ENCODE results near the gene RAB11FIP4.

Gene RAB11FIP4

DNA sequence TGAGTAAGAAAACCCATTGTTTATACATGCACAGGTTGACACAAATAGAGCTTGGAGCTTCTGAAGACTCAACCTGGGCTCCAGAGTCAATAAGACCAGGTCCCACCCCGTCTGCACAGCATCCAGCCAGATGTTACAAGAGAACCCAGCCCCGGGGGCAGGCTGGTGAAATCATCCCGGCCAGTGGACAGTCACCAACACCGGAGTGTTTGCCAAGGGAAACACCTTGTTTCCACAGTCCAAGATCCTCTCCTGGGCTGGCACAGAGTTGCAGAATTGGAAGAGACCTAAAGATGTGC lies 90.3 kb downstream of the RAB11FIP4 start:
- TF ChIP-seq, protein P1, sequence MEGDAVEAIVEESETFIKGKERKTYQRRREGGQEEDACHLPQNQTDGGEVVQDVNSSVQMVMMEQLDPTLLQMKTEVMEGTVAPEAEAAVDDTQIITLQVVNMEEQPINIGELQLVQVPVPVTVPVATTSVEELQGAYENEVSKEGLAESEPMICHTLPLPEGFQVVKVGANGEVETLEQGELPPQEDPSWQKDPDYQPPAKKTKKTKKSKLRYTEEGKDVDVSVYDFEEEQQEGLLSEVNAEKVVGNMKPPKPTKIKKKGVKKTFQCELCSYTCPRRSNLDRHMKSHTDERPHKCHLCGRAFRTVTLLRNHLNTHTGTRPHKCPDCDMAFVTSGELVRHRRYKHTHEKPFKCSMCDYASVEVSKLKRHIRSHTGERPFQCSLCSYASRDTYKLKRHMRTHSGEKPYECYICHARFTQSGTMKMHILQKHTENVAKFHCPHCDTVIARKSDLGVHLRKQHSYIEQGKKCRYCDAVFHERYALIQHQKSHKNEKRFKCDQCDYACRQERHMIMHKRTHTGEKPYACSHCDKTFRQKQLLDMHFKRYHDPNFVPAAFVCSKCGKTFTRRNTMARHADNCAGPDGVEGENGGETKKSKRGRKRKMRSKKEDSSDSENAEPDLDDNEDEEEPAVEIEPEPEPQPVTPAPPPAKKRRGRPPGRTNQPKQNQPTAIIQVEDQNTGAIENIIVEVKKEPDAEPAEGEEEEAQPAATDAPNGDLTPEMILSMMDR (IDR thresholded peaks at IDR 0.05; ENCODE audit: borderline replicate concordance, insufficient read depth, low read depth, low read length), result no peak
- H3K4me3 ChIP-seq (ENCODE audit: low read depth, low read length), result no peak overlapping the region

DNA sequence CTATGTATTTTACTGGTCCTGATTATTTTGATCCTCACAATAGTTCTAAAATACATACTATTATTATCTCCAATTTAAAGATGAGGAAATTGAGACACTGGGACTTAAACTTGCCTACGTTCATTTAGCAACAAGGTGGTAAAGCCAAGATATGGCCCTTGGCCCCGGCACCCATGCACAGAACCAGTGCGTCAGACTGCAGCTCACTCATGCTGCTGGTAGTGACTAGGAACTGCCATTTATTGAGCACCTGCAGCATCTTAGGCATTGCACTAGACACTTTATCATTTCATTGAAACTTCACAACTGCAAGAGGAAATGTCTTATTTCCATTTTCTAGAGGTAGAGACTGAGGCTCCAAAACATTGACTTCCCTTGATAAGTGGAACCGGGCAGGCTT lies 93.3 kb downstream of the RAB11FIP4 start:
- TF ChIP-seq, protein P1 (IDR thresholded peaks at IDR 0.05; ENCODE audit: borderline replicate concordance, insufficient read depth, low read depth, low read length), result no peak
- H3K4me3 ChIP-seq (ENCODE audit: low read depth, low read length), result no peak overlapping the region

DNA sequence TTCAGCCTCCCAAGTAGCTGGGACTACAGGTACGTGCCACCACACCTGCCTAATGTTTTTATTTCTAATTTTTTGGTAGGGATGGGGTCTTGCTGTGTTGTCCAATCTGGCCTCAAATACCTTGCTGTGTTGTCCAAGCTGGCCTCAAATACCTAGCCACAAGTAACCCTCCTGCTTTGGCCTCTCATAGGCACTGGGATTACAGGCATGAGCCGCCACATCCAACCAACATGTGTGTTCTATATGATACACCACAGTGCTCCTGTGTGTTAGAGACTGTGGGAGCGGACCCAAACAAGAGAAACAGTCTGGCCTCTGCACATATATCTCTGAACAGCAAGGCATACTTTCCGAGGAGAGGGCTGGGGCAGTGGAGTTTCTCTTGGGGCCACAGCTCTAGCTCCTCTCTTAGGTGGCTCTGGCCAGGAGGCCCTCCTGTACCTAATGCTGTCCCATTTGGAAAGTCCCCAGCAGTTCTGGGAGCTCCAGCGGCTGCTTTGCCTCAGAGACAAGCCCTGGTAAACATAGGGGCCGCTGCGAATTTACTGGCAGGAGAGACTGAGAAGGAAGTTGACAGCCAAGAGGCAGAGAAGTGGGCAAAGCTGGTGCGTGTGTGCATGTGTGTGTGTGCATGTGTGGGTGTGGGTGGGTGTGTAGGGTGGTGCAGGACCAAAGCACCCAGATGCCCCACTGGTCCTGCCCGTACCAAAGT lies 95.0 kb downstream of the RAB11FIP4 start:
- TF ChIP-seq, protein P1 (IDR thresholded peaks at IDR 0.05; ENCODE audit: borderline replicate concordance, insufficient read depth, low read depth, low read length), result no peak
- no peak overlapping the region for H3K4me3 ChIP-seq (ENCODE audit: low read depth, low read length)

DNA sequence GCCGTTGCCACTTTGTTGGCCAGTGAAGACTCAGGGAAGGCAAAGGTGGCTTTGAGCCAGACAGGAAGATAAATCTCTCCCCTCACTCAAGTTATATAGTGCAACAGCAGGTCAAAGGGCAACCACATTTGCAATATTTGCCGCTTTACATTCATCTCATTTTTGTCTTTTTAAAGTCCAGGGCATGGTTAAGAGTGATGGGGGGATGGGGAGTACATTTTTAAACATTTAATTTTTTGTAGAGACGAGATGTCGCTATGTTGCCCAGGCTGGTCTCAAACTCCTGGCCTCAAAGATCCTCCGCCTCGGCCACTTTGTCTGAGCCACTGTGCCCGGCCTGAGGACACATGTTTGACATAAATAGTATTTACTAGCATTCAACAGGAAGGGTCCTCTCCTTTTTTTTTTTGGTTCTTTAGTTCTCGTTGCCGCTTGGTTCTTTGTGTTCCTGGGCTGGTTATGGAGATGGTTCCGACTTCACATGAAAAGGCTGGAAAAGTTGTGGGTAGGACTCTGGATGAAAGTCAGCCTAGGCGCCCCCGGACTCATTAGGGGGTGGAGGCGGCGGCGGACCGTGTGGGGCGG lies 95.7 kb downstream of the RAB11FIP4 start:
- TF ChIP-seq, protein P1 (IDR thresholded peaks at IDR 0.05; ENCODE audit: borderline replicate concordance, insufficient read depth, low read depth, low read length), result no peak
- H3K4me3 ChIP-seq (ENCODE audit: low read depth, low read length), result peak overlapping the region; percentile 66

DNA sequence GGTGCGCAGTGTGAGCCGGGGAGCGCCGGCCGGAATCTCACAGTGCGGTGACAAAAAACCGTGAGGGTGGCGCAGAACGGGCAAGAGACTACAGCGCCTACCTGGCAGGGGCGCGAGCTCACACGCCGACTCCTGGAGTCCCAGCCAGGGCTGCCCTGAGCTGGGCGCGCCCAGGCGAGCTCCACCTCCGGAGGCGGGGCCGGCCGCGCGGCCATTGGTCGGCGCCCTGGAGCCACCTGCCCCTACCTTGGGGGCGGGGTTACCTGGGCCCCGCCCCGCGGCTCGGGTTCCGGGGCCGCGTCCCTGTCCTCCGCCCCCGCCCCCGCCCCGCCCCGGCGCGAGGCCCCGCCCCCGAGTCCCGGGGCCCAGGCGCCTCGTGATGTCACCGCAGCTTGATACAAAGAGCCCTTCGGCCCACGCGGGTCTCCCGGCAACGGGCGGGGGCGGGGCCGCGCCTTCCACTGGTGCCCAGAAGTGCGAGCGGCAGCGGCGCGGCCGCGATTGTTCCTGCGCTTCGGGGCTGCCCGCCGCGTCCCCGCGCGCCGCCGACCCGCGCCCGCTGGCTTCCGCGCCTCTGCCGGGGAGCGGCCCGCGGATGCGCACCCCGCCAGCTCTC lies 96.3 kb downstream of the RAB11FIP4 start:
- TF ChIP-seq, protein P1 (IDR thresholded peaks at IDR 0.05; ENCODE audit: borderline replicate concordance, insufficient read depth, low read depth, low read length), result no peak
- peak overlapping the region; percentile 66 for H3K4me3 ChIP-seq (ENCODE audit: low read depth, low read length)

DNA sequence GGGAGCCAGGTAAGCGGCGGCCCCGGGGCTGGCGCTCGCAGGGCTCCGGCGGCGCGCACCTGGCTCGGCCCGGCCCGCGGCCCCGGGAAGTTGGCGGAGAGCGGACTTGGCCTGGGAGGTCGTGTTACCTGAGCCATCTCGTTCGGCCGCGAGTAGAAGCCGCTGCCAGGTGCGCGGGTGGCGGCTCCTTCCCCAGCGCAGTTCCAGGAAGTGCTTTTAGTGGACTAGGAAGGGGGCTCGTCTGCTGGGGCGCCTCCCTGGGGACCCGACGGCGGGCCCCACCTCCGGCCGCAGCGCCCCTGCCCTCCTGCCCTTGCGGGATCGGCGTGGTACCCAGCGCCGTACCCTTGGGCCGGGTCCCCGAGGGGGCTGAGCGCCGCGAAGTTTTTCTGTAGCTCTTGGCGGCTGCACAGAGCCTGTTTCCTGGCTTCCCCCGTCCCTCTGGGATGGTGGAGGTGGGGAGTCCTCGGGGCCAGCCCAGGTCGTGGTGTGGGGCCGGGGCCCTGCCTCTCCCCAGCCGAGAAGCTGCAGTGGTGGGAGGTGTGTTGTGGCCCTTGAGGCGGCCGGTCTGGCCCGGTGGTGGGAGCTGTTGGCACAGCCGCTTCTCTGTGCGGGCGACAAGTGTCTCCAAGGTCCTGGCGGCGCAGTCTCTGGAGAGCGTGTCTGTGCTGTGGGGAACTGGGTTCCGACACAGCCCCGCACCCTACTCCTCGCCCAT lies 96.9 kb downstream of the RAB11FIP4 start:
- peak overlapping the region; percentile 66 for H3K4me3 ChIP-seq (ENCODE audit: low read depth, low read length)
- TF ChIP-seq, protein P1 (IDR thresholded peaks at IDR 0.05; ENCODE audit: borderline replicate concordance, insufficient read depth, low read depth, low read length), result no peak

Data from GM12875 (cell line).